ENCODE measurements around the gene KRTAP5-9.
"Not testable (repeated sequence)": the region's sequence is repeated elsewhere in the genome, so short reads cannot be mapped to it uniquely, and the experiment has no call there.

The KRTAP5-9 gene

GRCh38 chr11:71532036-71532610, 16.1 kb upstream of the KRTAP5-9 start:
- DNase-seq (ENCODE audit: low spot score) (no peak), FAIRE-seq (no peak)

- FAIRE-seq; DNase-seq (ENCODE audit: low spot score): not testable (repeated sequence)
These were observed 13.3 kb upstream of the KRTAP5-9 start for GRCh38 chr11:71534711-71535608.

GRCh38 chr11:71535825-71536224, 12.4 kb upstream of the KRTAP5-9 start:
- DNase-seq (ENCODE audit: low spot score) (no peak), FAIRE-seq (no peak)

- FAIRE-seq (no peak), DNase-seq (ENCODE audit: low spot score) (no peak)
These were observed 10.7 kb upstream of the KRTAP5-9 start for GRCh38 chr11:71537537-71537936.

- DNase-seq (ENCODE audit: low spot score); FAIRE-seq: not testable (repeated sequence)
These were observed 10.1 kb upstream of the KRTAP5-9 start, which contains the start of gene KRTAP5-8 for GRCh38 chr11:71537977-71538665. Gene KRTAP5-8, plus strand, starts transcription at chr11:71538025. Its CDS starts 31 bp downstream, at chr11:71538056.

- FAIRE-seq (no peak), DNase-seq (ENCODE audit: low spot score) (no peak)
These were observed 9.6 kb upstream of the KRTAP5-9 start for GRCh38 chr11:71538666-71538990.

- DNase-seq (ENCODE audit: low spot score) (no peak), FAIRE-seq (no peak)
These were observed 9.2 kb upstream of the KRTAP5-9 start for GRCh38 chr11:71539017-71539416.

GRCh38 chr11:71539971-71540370, 8.2 kb upstream of the KRTAP5-9 start:
- not testable (repeated sequence) for FAIRE-seq; DNase-seq (ENCODE audit: low spot score)

- DNase-seq (ENCODE audit: low spot score) = not testable (repeated sequence)
These were observed 7.5 kb upstream of the KRTAP5-9 start for GRCh38 chr11:71540521-71541304.

GRCh38 chr11:71542382-71542781, 5.8 kb upstream of the KRTAP5-9 start:
- no peak for DNase-seq (ENCODE audit: low spot score)
- FAIRE-seq = no peak

More at GRCh38 chr11:71540521-71541304, 7.5 kb upstream of the KRTAP5-9 start:
- not testable (repeated sequence) for FAIRE-seq

- DNase-seq (ENCODE audit: low spot score) (no peak), FAIRE-seq (no peak)
These were observed 5.1 kb upstream of the KRTAP5-9 start for GRCh38 chr11:71542879-71543777.

- no peak for FAIRE-seq
- DNase-seq (ENCODE audit: low spot score) = no peak
These were observed 4.4 kb upstream of the KRTAP5-9 start for GRCh38 chr11:71543866-71544265.

- FAIRE-seq = no peak
- DNase-seq (ENCODE audit: low spot score) = no peak
These were observed 3.5 kb upstream of the KRTAP5-9 start for GRCh38 chr11:71544525-71545214.

GRCh38 chr11:71545405-71545966, 2.7 kb upstream of the KRTAP5-9 start:
- no peak for FAIRE-seq
- no peak for DNase-seq (ENCODE audit: low spot score)

GRCh38 chr11:71548716-71549151, 514 bp downstream of the KRTAP5-9 start:
- FAIRE-seq (no peak), DNase-seq (ENCODE audit: low spot score) (no peak)

GRCh38 chr11:71551711-71552110, 3.5 kb downstream of the KRTAP5-9 start:
- no peak for FAIRE-seq
- DNase-seq (ENCODE audit: low spot score) = no peak

- FAIRE-seq (no peak), DNase-seq (ENCODE audit: low spot score) (no peak)
These were observed 6.8 kb downstream of the KRTAP5-9 start for GRCh38 chr11:71554996-71555395.

GRCh38 chr11:71555508-71555907, 7.3 kb downstream of the KRTAP5-9 start:
- FAIRE-seq = no peak

GRCh38 chr11:71556018-71556417, 7.8 kb downstream of the KRTAP5-9 start:
- DNase-seq (ENCODE audit: low spot score) = no peak
- no peak for FAIRE-seq

More at GRCh38 chr11:71555508-71555907, 7.3 kb downstream of the KRTAP5-9 start:
- no peak for DNase-seq (ENCODE audit: low spot score)

Measured in RCC 7860 (cell line).